HG03025 (cell line): ENCODE data around the gene NUDT1.
"Not testable (repeated sequence)": the region's sequence is repeated elsewhere in the genome, so short reads cannot be mapped to it uniquely, and the experiment has no call there.

ENCODE experiments used
- ATAC-seq: cut with Tn5 transposase; IDR thresholded peaks from one replicate; pipeline ENCODE4 v1.9.1; 2021; ENCODE audit warnings: mild to moderate bottlenecking, moderate library complexity; ENCODE audit not compliant: unreplicated experiment, low FRiP score

The NUDT1 gene

DNA sequence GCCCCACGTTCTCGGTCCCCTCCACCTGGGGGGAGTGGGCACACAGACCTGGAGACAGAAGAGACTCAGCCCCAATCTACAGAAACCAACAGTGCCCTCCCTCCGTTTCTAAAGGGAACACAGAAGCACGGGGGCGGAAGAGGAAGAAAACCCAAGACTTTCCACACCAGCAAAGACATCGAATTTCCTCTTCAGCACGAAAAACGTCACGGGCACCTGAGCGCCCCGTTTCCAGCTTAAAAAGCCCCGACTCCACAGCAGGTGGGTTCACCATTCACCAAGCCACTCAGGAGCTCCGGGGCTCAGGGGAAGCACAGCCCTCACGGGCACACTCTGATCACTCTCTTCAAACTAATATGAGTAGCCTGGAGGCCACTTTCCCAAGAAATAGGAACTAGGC lies 19.6 kb downstream of the NUDT1 start:
- ATAC-seq, result no peak

- ATAC-seq, result no peak
These were observed 21.1 kb downstream of the NUDT1 start for GRCh38 chr7:2263176-2263575.

- no peak for ATAC-seq
These were observed 22.1 kb downstream of the NUDT1 start for GRCh38 chr7:2264158-2264557.

GRCh38 chr7:2266911-2267310 lies 24.9 kb downstream of the NUDT1 start:
- ATAC-seq, result no peak

- ATAC-seq, result not testable (repeated sequence)
These were observed 27.3 kb downstream of the NUDT1 start for GRCh38 chr7:2269089-2269990.

DNA sequence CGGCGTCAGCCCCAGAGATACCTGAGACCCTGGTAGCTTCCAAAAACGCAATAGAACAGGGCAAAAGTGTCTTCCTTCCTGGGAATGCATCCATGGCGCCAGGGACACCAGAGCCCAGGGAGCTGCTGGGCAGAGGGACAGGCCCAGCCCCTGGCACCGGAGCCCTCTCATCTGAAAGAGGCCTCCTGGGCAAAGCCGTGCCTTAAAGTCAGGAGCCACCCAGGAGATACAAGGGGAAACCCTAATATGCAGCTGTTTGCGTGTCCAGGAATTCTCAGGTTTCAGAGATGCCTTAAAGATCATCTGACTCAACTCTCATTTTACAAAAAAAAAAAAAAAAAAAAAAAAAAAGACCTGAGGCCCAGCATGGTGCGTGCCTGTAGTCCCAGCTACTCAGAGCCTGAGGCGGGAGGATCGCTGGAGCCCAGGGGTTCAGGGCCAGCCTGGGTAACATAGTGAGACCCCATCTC lies 28.0 kb downstream of the NUDT1 start:
- ATAC-seq, result no peak

DNA sequence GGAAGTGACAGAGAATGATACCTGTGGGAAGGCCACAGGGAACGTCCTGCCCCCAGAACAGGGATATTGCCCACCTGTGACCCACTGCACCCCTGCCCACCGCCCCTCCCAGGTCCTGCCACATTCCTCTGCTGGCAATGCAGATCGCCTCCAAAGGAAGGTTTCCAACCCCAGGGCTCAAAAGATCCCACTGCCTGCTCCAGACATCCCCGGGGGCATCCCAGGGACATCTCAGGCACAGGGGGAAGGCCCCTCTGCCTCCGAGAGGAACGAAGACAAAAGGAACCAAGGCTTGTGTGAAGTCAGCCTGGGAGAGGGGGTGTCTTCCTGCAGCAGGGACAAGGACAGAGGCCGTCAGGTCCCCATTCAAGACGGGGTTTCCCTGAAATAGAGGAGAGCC lies 28.5 kb downstream of the NUDT1 start:
- ATAC-seq, result no peak

GRCh38 chr7:2271273-2272026 lies 29.4 kb downstream of the NUDT1 start:
- no peak for ATAC-seq

DNA sequence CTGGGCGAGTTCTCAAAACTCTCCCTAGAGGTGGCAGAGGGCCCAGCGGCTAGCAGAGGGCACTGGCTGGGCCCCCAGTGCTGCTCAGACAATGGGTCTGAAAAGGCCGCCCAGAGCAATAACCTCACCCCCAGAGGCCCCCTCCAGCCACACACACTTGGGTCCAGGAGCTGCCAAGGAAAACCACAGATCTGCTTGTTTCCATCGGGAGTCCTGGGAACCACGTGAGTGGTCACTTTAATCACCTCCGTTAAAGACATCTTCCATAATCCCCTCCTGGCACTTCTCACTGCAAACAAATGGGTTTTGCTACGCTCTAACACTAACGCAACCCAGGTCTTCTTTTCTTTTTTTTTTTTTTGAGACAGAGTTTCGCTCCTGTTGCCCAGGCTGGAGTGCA lies 30.0 kb downstream of the NUDT1 start:
- no peak for ATAC-seq

- ATAC-seq, result no peak
These were observed 31.8 kb downstream of the NUDT1 start for GRCh38 chr7:2273866-2274265.

DNA sequence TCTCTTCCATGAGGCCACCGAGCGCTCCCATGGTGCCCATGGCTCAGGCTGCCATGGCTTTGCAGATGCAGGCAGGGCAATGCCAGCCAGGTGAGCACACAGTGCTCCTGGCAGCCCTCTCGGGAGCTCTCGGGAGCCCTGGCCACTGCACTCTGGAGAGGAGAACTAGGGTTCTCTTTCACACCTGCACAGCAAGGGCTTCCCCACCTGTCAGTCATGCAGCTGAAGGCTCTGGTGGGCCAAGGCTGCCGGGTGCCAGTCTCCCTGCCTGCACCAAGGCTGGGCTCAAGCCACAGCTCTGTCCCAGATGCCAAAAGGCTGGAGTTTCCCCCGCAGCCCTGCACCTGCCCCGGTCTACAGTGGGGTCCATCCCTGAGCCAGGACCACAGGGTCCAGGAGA lies 32.6 kb downstream of the NUDT1 start:
- ATAC-seq, result no peak

- ATAC-seq, result no peak
These were observed 33.1 kb downstream of the NUDT1 start for GRCh38 chr7:2275101-2275500.

DNA sequence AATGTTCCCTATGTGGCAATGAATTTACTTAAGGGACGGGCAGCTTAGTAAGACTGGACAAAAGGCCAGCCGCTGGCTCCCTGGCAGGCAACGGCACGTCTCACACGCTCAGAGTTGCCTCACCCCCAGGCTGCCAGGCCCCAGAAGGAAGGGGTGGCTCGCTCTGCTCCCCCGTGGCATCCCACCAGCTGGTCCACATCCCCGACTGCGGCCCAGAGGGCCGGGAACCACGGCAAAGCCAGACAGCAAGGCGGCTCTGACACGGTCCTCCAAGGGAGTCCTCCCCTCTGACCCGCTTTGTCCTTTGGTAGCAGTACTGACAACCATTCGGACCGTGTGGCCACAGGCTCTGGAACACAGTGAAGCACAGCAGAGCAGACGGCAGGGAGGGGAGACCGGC lies 34.1 kb downstream of the NUDT1 start:
- ATAC-seq, result no peak

GRCh38 chr7:2278026-2278425 lies 36.0 kb downstream of the NUDT1 start:
- no peak for ATAC-seq

- ATAC-seq, result no peak
These were observed 37.9 kb downstream of the NUDT1 start for GRCh38 chr7:2279896-2280295.

DNA sequence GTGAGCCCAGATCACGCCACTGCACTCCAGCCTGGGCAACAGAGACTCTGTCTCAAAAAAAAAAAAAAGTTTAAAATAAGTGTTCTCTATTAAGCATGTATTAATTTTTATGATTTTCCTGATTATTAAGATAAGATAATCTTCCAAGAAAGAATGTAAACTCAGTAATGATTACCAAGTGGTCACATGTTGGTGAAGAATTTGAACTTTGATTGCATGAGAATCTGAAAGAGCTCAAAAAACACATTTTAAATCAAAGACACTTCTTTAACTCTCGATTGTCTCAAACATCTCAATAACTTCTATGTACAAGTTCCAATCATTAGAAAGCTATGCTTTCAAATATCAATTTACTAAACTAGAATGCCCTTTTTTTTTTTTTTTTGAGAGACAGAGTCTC lies 38.4 kb downstream of the NUDT1 start:
- no peak for ATAC-seq

DNA sequence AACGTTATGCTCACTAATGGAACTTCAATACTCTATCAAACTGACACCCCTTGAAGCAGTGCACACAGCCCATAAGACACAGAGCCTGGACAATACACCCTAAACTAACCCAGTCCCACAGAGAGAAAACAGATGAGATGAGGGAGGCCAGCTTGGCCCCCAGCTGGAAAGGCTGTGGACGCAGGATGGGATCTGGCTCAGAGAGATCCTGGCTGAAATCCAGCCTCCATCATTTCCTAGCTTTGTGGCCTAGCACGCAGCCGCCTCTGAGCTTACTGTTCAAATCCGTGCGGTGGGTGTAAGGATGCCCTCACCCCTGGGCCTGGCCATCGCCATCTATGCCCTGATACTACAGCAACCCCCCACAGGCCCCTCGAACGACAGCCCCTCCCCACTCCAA lies 39.5 kb downstream of the NUDT1 start:
- ATAC-seq, result no peak

- no peak for ATAC-seq
These were observed 40.2 kb downstream of the NUDT1 start for GRCh38 chr7:2282185-2282751.

DNA sequence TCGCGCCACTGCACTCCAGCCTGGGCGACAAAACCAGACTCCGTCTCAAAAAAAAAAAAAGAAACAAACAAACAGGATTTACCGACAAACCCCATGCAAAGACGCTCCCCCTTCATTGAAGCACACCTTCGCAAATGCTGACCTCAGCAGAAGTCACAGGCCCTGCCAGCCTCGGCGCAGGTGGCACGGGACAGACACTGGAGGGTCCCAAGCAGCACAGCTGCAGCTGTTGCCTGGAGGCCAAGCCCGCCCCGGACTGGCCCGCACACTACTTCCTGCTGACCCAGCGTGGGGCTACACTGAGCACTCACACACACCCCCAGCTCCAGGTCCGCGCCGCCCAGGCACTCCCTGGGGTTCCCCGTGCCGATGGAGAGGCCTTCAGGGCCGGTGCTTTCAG lies 41.0 kb downstream of the NUDT1 start:
- ATAC-seq, result no peak

DNA sequence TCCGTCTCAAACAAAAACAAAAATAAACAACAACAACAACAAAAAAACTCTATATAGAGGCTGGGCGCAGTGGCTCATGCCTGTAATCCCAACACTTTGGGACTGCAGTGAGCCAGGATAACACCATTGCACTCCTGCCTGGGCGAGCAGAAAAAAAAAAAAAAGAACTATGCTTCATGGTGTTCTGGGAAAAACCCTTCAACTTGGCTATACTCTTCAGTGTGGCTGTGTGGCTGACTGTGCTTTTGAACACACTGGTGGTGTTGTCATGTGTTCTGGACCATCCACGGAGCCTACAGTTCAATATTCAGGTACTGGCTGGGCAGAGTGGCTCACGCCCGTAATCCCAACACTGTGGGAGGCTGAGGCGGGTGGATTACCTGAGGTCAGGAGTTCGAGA lies 45.7 kb downstream of the NUDT1 start:
- no peak for ATAC-seq

DNA sequence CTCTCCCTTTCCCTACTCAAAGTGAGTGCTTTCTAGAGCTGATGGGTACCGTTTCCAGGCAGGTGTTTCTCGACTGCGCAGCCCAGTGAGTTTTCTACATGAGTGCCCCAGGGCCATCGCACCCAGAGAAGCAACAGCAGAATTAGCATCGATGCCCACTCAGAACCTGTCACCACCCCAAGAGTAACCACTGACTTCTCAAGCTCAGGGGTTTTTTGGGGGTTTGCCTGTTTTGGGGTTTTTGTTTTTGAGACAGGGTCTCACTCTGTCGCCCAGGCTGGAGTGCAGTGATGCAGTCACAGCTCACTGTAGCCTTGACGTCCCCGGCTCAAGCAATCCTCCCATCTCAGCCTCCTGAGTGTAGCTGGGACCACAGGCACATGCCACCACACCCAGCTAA lies 46.5 kb downstream of the NUDT1 start:
- ATAC-seq, result no peak
